Fibroblast of lung (primary cell): Measurements from ENCODE around the gene NARF. TPM values are rescaled to one million over a fixed set of nuclear protein-coding genes. Genes with fewer than 3 reads are reported as not detected.

Experiments
- DNase-seq, 2 donors: peaks; one replicate each; pipeline versions ENCODE4 v3.0.0 to v3.0.0-alpha.2; 2010; ENCODE audit warnings: low read depth in 2 of 2
- H2AFZ ChIP-seq: 2 replicates; pipeline ENCODE4 v1.5.1; 2012; ENCODE audit warnings: low read length, control low read depth, inconsistent platforms
- H3K27ac ChIP-seq: 2 replicates; pipeline ENCODE4 v1.5.1; 2011; ENCODE audit warnings: low read length, control low read depth; ENCODE audit not compliant: insufficient read depth
- H3K27me3 ChIP-seq: 2 replicates; pipeline ENCODE4 v1.5.1; 2011; ENCODE audit warnings: mild to moderate bottlenecking, low read length; ENCODE audit not compliant: control insufficient read depth, insufficient read depth
- H3K36me3 ChIP-seq: 2 replicates; pipeline ENCODE4 v1.5.1; 2011; ENCODE audit warnings: low read length; ENCODE audit not compliant: control insufficient read depth, insufficient read depth
- H3K4me1 ChIP-seq: 2 replicates; pipeline ENCODE4 v1.5.1; 2011; ENCODE audit warnings: low read length; ENCODE audit not compliant: control insufficient read depth, insufficient read depth; ENCODE audit errors: extremely low read depth
- H3K4me2 ChIP-seq: 2 replicates; pipeline ENCODE4 v1.5.1; 2011; ENCODE audit warnings: low read length, control low read depth; ENCODE audit not compliant: insufficient read depth; ENCODE audit errors: extremely low read depth
- H3K4me3 ChIP-seq, 4 experiments: fragments of 200-600 bp in 1 of 4; sonication (generic) in 1 of 4; replicated peaks in 1 of 4; 2 replicates each; pipeline ENCODE4 v1.5.1; 2011 to 2016; ENCODE audit warnings: low read length in 4 of 4, low read depth in 3 of 4, mild to moderate bottlenecking in 3 of 4, control low read depth in 2 of 4, inconsistent platforms in 1 of 4, mixed read lengths in 1 of 4; ENCODE audit not compliant: insufficient read depth in 1 of 4; ENCODE audit errors: control extremely low read depth in 1 of 4
- H3K79me2 ChIP-seq: 2 replicates; pipeline ENCODE4 v1.5.1; 2012; ENCODE audit warnings: mild to moderate bottlenecking, low read length, inconsistent platforms; ENCODE audit not compliant: control insufficient read depth, insufficient read depth
- H3K9ac ChIP-seq: 2 replicates; pipeline ENCODE4 v1.5.1; 2011; ENCODE audit warnings: mild to moderate bottlenecking, low read length, control low read depth; ENCODE audit not compliant: insufficient read depth
- H3K9me3 ChIP-seq: 2 replicates; pipeline ENCODE4 v1.5.1; 2012; ENCODE audit warnings: low read depth, low read length; ENCODE audit not compliant: control insufficient read depth, insufficient read depth
- H4K20me1 ChIP-seq: 2 replicates; pipeline ENCODE4 v1.5.1; 2011; ENCODE audit warnings: low read length; ENCODE audit not compliant: control insufficient read depth, insufficient read depth; ENCODE audit errors: extremely low read depth
- CTCF ChIP-seq, 2 donors: IDR thresholded peaks in 1 of 2; conservative IDR thresholded peaks in 1 of 2; 1 replicate in 1 of 2; 2 replicates in 1 of 2; pipeline ENCODE4 v1.5.1; 2011 to 2012; ENCODE audit warnings: low read length in 2 of 2, control low read depth in 1 of 2, inconsistent platforms in 1 of 2, low read depth in 1 of 2, mild to moderate bottlenecking in 1 of 2
- EZH2 ChIP-seq: IDR thresholded peaks from 2 replicates; pipeline ENCODE4 v1.5.1; 2012; ENCODE audit warnings: low read length, control low read depth, mild to moderate bottlenecking; ENCODE audit errors: missing control alignments
- polyA plus RNA-seq, 2 donors: library from polyadenylated mRNA; depleted of rRNA in 1 of 2; stranded (reverse) in 1 of 2; unstranded in 1 of 2; fragments of >200 nt; gene quantifications; 2 replicates each; pipeline ENCODE4 v1.2.1, GENCODE V29; 2011 to 2012; ENCODE audit warnings: missing spikeins in 1 of 2
- total RNA-seq: library from RNA; depleted of rRNA; stranded (reverse); fragments of >200 nt; gene quantifications from 2 replicates; pipeline ENCODE4 v1.2.1, GENCODE V29; 2014

NARF gene
- total and polyA plus RNA-seq, 2 donors (not counting 1 experiment from before 2014, with no cell fraction given), result 22.0 to 38.7 TPM

DNA sequence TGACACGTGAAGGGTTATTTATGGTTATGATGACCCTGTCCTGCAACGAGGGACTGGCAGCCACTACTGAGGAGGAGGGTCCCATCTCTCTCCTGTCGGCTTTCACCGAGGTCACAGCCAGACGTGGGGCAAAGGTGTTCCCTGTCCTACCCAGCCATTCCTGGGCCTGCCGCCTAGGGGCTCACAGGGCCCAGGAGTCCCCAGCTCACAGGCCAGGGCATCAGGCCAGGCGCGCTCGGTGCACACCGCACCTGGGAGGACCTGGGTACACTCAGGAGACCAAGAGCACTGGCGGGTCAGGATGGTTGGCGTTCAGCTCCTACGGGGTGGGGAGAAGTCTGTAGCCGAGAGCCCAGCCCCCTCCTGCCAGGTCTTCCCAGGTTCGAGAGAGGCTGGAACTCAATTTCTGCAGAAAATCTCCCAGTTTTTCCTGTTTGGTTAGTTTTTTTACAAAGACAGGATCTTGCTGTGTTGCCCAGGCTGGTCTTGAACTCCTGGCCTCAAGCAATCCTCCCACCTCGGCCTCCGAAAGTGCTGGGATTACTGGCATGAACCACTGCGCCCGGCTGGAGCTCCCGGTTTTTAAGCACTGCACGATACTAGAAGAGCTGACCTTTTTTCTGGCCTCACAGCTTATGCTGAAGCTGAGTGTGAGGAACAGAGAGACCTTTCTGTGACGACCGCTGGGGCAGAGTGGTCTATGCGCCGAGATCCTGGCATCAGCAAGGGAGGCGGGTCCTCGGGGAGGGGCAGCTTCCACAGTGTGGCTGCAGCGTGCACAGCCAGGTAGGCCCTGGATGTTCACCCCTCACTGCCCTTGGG lies 15.7 kb upstream of the NARF start:
- DNase-seq, result no peak
- Histone ChIP-seq H4K20me1 (no peaks in the 10 kb centered on the region), H2AFZ (no peak overlapping the region), H3K27ac (no peak overlapping the region), H3K4me3 (no peak overlapping the region), H3K4me2 (no peak overlapping the region), H3K79me2 (no peaks in the 10 kb centered on the region), H3K27me3 (no peaks in the 10 kb centered on the region), H3K9ac (no peak overlapping the region), H3K9me3 (no peaks in the 10 kb centered on the region), H3K4me1 (no peaks in the 10 kb centered on the region), H3K36me3 (peaks cover 23% of the 10 kb centered on the region)
- TF ChIP-seq EZH2 (no peak), CTCF (conservative IDR thresholded peaks at IDR 0.05 in 1 of 2, IDR thresholded peaks at IDR 0.05 in 1 of 2; ENCODE audit: low read depth in 1 of 2, low read length in 2 of 2) (no peak)

- H3K27ac ChIP-seq, result no peak overlapping the region
- no peaks in the 10 kb centered on the region for H3K9me3 ChIP-seq
- TF ChIP-seq EZH2 (no peak), CTCF (conservative IDR thresholded peaks at IDR 0.05 in 1 of 2, IDR thresholded peaks at IDR 0.05 in 1 of 2; ENCODE audit: low read depth in 1 of 2, low read length in 2 of 2) (no peak)
- no peaks in the 10 kb centered on the region for H3K79me2 ChIP-seq
- no peaks in the 10 kb centered on the region for H4K20me1 ChIP-seq
- H3K4me2 ChIP-seq, result no peak overlapping the region
- no peaks in the 10 kb centered on the region for H3K27me3 ChIP-seq
- H3K9ac ChIP-seq, result no peak overlapping the region
- no peak for DNase-seq
- H3K36me3 ChIP-seq, result peaks cover 25% of the 10 kb centered on the region
- H3K4me1 ChIP-seq, result no peaks in the 10 kb centered on the region
- H2AFZ ChIP-seq, result no peak overlapping the region
- no peak overlapping the region for H3K4me3 ChIP-seq
Measured at GRCh38 chr17:82443465-82444283, 14.9 kb upstream of the NARF start.

DNA sequence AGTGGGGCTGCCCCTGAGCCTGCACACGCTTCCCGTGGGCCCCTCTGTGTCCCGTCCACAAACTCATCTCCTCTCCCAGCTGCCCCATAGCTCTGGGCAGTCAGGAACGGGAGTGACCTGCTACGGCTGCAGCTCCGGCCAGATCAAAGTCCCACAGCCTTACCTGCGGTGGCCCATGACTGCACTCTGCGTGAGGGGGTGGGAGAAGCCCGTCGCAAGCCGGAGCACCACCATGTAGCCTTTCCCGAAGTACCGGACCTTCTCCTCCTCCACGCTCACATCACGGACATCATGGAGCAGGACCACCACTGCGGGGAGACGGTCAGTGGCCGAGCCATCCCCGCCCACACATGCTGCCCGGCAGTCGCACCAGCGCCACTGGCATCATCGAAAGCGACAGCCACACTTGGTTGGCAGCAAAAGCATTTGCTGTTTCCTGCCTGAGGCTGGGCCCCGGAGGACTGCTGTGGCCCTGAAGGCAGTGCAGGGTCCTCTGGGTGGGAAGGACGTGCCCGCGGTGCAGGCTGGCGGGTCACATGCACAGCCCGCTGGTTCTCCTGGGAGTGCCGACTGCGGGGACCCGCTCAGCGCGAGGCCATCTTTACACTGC lies 14.2 kb upstream of the NARF start:
- H2AFZ ChIP-seq, result no peak overlapping the region
- no peak for DNase-seq
- H3K4me2 ChIP-seq, result no peak overlapping the region
- H3K27ac ChIP-seq, result no peak overlapping the region
- peaks cover 25% of the 10 kb centered on the region for H3K36me3 ChIP-seq
- H3K4me3 ChIP-seq, result no peak overlapping the region
- H3K9ac ChIP-seq, result no peak overlapping the region
- TF ChIP-seq CTCF (conservative IDR thresholded peaks at IDR 0.05 in 1 of 2, IDR thresholded peaks at IDR 0.05 in 1 of 2; ENCODE audit: low read depth in 1 of 2, low read length in 2 of 2), result no peak
- TF ChIP-seq EZH2, result no peak
- no peaks in the 10 kb centered on the region for H3K9me3 ChIP-seq
- peaks cover 4% of the 10 kb centered on the region for H3K79me2 ChIP-seq
- H3K27me3 ChIP-seq, result no peaks in the 10 kb centered on the region
- H4K20me1 ChIP-seq, result no peaks in the 10 kb centered on the region
- no peaks in the 10 kb centered on the region for H3K4me1 ChIP-seq
